GM19238 (cell line): ENCODE data around the gene CCL20.

Experiments used
- DNase-seq: peaks from one replicate; pipeline ENCODE4 v3.0.0; 2011; ENCODE audit warnings: low spot score; ENCODE audit not compliant: insufficient read length

Gene CCL20

DNA sequence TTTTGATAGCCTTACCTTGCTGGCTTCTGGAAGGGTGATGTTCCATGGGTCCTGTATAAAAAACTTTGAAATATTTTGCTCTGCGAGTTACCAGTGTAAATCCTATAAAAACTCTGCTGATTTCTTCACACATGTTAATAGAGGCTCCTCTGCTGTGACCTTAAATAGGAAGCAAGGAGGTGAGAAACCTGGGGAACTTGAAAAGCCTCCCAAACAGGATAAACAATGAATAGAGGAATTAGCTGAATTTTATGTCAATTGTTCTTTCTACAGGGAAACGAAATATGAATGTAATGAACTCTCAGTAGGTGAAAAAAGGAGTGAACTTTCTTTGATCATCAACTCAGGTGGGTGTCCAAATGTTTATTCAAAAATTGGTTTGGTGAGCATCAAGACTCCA, 10.8 kb upstream of the CCL20 start:
- DNase-seq, result no peak

- no peak for DNase-seq
Observed at GRCh38 chr2:227804975-227805374, 8.7 kb upstream of the CCL20 start.

GRCh38 chr2:227805578-227805977, 8.1 kb upstream of the CCL20 start:
- no peak for DNase-seq

DNA sequence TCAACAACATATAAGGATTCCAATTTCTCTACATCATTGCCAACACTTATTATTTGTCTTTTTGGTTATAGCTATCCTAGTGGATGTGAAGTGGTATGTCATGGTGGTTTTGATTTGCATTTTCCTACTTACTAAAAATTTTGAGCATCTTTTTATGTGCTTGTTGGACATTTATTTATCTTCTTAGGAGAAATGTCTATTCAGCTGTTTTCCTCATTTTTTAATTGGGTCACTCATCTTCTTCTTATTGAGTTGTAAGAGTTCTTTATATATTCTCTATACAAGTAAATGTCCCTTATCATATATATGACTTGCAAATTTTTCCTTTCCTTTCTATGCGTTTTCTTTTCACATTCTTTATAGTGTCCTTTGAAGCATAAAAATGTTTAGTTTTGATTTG, 4.7 kb upstream of the CCL20 start:
- no peak for DNase-seq

DNA sequence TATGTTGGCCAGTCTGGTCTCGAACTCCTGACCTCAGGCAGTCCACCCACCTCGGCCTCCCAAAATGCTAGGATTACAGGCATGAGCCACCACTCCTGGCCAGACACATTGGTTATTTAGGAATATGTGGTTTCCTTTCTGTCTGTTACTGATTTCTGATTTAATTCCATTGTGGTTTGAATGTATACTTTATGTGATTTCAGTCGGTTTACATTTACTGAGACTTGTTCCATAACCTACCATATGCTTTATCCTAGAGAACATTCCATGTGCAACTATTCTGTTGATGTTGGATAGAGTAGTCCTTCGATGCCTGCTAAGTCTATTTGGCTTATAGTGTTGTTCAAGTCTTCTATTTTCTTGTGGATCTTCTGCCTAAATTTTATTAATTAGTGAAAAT, 1.6 kb upstream of the CCL20 start:
- DNase-seq, result no peak

- DNase-seq, result no peak
Observed at GRCh38 chr2:227813229-227813561, 447 bp upstream of the CCL20 start.

GRCh38 chr2:227815066-227815465, 1.4 kb downstream of the CCL20 start:
- no peak for DNase-seq

DNA sequence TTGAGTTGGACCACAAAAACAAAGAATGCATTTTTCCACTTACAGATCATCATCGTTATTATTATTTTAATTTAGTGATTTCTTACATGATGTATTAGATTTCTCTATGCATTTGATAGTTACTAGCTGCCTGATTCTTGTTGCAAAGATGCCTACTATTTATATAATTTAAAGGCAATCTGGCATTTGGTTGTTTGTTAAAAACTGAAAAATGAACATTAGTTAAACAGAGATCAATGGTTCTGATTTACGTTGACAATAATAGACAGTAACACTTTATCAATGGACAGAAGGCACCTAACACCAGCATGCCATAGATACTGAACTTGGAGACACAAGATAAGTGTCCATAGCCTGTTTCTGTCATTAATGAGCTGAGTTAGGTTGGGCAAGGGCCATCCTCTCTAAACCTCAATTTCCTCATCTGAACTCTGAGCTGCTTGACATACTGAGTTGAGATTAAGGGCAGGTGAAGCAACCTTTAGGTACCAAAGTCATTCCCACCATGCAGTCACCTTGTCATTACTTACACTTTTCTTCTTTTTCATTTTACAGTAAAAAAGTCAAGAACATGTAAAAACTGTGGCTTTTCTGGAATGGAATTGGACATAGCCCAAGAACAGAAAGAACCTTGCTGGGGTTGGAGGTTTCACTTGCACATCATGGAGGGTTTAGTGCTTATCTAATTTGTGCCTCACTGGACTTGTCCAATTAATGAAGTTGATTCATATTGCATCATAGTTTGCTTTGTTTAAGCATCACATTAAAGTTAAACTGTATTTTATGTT, 3.1 kb downstream of the CCL20 start:
- DNase-seq, result no peak

DNA sequence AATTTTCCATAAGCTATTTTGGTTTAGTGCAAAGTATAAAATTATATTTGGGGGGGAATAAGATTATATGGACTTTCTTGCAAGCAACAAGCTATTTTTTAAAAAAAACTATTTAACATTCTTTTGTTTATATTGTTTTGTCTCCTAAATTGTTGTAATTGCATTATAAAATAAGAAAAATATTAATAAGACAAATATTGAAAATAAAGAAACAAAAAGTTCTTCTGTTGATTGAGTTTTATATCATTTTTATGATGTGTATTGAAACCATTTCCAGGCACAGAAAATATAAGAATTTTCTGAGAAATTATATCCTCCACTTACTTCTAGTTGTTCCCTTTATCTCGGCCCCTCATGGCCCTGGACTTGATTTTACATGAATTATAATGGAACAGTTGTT, 3.7 kb downstream of the CCL20 start:
- DNase-seq, result no peak

GRCh38 chr2:227817850-227818674, 4.4 kb downstream of the CCL20 start:
- no peak for DNase-seq

DNA sequence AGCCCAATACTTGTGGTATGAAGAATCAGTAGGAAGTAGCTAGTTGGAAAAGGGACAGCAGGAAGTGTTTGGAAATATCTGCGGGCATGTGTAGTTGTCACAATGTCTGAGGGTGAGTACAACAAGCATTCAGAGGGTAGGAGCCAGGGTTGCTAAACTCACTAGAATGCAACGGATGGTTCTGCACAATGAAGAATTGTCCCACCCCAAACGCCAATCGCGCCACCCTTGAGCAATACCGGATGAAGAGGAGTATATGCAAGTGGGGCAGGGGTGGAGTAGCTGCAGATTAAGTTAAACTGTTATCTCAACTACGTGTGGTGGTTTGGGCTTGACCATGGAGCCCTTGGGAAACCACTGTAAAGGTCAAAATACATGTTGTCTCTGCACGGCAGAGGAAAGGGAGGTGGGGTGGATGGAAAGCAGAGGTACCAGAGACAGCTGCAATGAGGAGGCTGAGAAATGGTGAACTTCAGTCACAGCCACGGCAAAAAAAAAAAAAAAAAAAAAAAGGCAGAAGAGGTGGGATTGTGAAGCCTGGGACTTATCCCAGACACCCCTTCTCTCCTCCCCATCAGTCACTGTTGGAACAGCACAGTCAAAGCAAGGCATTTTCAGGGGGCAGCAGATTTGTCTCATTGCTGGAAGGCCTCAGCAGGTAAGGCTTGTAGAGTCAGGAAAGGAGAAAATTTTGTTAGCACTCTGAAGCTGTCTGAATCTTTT, 5.2 kb downstream of the CCL20 start:
- no peak for DNase-seq

DNA sequence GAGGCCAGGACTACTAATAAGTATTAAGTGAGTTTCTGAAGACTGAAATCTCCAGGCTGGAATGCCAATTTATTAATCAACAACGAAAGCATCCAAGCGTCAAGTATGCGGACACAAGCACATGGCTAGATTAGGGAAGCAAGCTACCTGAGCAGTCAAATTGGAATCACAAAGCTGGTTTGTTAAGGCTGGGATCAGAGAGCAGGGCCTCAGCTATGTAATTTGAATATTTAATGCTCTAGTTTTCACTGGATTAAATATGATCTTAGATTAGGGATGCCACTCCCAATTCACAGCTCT, 5.7 kb downstream of the CCL20 start:
- DNase-seq, result no peak

- no peak for DNase-seq
Observed at GRCh38 chr2:227821043-227821942, 7.7 kb downstream of the CCL20 start.

DNA sequence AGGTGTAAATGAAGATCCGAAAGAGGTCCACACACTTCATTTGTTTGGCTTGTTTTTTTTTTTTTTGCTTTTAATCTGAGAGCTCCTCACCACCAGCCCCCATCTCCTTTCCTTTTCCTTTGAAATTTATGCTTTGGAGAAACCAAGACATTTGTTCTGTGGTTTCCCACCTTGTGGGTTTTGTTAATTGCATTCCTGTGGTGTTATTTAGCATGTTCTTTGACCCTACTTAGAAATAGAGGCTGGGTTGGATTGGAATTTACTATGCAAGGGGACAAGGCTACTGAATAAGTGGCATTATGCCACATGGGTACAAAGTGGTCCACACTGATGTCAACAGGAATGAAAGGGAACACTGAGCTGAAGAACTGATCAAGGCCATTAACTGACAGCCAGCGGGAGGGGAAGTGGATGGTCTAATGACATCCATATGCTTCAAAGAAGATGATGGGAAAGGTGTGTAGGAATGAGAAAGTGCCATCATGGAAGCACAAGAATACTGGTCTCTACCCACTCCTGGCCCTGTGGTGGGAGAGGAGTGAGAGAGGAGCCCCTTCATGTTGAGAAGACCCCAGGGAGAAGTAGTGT, 8.9 kb downstream of the CCL20 start:
- no peak for DNase-seq

- no peak for DNase-seq
Observed at GRCh38 chr2:227823922-227824321, 10.3 kb downstream of the CCL20 start.

DNA sequence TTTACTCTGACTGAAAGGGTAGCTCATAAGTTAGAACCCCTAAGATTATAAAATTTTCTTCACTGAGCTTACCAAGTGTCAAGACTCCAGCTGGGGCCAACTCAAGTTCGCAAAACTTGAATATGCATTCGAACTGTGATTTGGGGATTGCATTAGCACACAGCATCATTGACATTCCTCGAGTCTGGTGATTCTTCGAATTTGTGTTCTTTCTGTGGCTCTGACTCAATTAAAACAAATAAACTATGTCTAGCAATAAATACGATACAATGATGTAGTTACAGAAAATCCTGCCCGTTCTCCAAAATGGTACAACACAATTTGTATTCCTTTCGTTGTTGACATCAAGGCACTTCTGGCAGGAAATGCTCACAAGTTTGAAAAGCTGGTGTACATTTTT, 11.1 kb downstream of the CCL20 start:
- no peak for DNase-seq

DNA sequence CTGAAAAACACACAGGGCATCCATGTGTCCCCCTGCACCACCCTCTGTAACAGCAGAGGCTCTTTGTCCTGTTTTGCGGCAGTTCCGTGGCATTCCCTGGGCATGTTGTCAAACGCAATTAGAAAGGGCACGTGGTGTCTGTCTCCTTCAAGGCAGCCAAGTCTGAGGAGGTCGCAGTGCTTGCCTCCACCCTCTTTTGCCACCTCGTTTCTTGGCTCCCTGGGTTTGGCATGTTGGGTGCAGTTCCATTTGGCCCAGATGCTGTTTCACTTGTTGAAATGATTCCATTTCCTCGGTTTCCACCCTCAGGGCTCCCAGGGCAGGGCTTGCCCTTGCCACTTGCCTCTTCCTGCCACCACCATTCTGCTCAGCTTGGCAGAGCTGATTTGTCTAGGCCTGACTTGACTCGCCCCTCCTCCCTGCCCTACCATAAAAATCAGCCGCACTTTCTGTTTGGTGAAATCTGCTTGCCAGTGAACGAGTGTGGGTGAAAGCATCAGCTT, 12.4 kb downstream of the CCL20 start:
- DNase-seq, result no peak

GRCh38 chr2:227826563-227826962, 12.9 kb downstream of the CCL20 start:
- DNase-seq, result no peak

DNA sequence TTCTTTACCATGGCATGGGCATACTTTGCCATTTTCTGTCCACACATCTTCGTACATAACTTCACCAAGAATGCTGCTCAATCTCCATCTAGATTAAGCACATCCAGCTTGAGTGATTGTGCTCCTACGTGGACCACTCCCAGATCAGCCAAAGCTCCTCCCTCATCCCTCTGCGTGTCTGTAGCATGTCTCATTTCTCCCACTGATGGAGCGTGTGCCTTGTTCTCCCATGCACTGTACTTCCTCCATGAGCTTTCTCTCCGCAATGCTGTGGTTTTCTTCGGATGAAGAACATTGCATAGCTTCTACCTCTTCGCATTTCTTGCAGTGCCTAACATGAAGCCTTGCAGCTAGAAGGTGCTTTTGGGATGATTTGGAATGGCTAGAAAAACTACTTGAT, 13.5 kb downstream of the CCL20 start:
- DNase-seq, result no peak

DNA sequence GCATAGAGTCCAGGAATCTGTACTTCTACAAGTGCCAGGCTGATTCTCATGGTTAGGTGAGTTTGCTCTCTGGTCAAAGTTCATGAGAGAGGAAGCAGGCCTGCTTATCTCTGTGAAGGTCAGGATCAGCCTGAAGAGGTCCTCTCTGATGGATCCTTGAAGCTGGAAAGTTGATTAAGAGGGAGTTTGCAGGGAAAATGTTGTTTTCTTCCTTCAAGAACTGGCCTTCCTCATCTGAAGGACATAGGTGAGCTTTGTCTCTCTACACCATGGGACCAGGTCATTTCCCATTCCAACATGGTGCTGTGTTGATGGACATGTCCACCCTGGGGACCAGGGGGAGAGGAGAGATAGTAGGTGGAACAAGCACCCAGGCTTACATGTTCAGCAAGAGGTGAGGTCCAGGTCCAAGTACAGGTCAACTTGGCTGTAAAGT, 14.9 kb downstream of the CCL20 start:
- no peak for DNase-seq

DNA sequence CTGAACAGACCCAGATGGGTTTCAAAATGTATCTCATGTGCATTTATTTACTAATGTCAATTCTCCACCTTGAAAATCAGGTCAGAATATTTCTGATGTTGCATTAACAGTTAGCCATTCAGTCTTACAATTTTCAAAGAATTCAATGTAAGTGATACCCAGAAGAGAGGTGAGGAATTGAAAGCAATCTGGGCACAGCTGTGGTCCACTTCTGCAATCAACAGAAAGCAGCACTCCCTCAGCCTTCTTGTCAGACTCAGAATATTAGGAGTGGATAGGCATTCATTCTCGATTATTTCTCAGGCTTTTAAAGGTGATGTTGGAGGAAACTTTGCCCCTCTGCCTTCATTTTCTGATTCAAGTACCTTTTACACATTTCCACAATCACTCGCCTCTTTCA, 15.7 kb downstream of the CCL20 start:
- no peak for DNase-seq
